CD14-positive monocyte (primary cell): ENCODE data around the gene GRID1. TPM values are rescaled to one million over a fixed set of nuclear protein-coding genes. Genes with fewer than 3 reads are reported as not detected.

Experiments used
- DNase-seq, 3 donors: peaks; one replicate each; pipeline ENCODE4 v3.0.0-alpha.2; 2011 to 2022
- H2AFZ ChIP-seq: 2 replicates; pipeline ENCODE4 v1.6.0; 2012; ENCODE audit warnings: mild to moderate bottlenecking, low read depth, low read length, inconsistent platforms; ENCODE audit not compliant: insufficient read depth, poor library complexity, severe bottlenecking
- H3K27ac ChIP-seq, 2 donors: 1 replicate in 1 of 2; 2 replicates in 1 of 2; pipeline ENCODE4 v1.5.1; 2012 to 2013; ENCODE audit warnings: low read length in 2 of 2, control low read depth in 1 of 2, inconsistent platforms in 1 of 2, low read depth in 1 of 2, mild to moderate bottlenecking in 1 of 2
- H3K27me3 ChIP-seq, 2 donors: one replicate each; pipeline versions ENCODE4 v1.6.0 to v1.6.1; 2011 to 2013; ENCODE audit warnings: low read length in 2 of 2; ENCODE audit not compliant: control insufficient read depth in 2 of 2, insufficient read depth in 2 of 2
- H3K36me3 ChIP-seq, 2 donors: replicated peaks in 1 of 2; 1 replicate in 1 of 2; 2 replicates in 1 of 2; pipeline versions ENCODE4 v1.5.1 to v1.6.1; 2012 to 2013; ENCODE audit warnings: low read length in 2 of 2, control low read depth in 1 of 2, inconsistent platforms in 1 of 2, mild to moderate bottlenecking in 1 of 2; ENCODE audit not compliant: insufficient read depth in 2 of 2, control insufficient read depth in 1 of 2
- H3K4me1 ChIP-seq, 2 donors: 1 replicate in 1 of 2; 2 replicates in 1 of 2; pipeline versions ENCODE4 v1.5.1 to v1.6.1; 2012 to 2013; ENCODE audit warnings: low read length in 2 of 2, control low read depth in 1 of 2, inconsistent platforms in 1 of 2, mild to moderate bottlenecking in 1 of 2, moderate library complexity in 1 of 2; ENCODE audit not compliant: insufficient read depth in 2 of 2, control insufficient read depth in 1 of 2
- H3K4me2 ChIP-seq: replicated peaks from 2 replicates; pipeline ENCODE3; 2012; ENCODE audit warnings: low read length, moderate library complexity, mild to moderate bottlenecking; ENCODE audit not compliant: poor library complexity, severe bottlenecking; ENCODE audit errors: extremely low read depth
- H3K4me3 ChIP-seq, 3 experiments: fragments of 200-600 bp in 1 of 3; sonication (generic) in 1 of 3; replicated peaks in 1 of 3; 1 replicate in 2 of 3; 2 replicates in 1 of 3; pipeline ENCODE4 v1.5.1; 2011 to 2013; ENCODE audit warnings: low read length in 3 of 3, mild to moderate bottlenecking in 3 of 3, control low read depth in 2 of 3, low read depth in 2 of 3, inconsistent platforms in 1 of 3, moderate library complexity in 1 of 3
- H3K79me2 ChIP-seq: 2 replicates; pipeline ENCODE4 v1.6.0; 2012; ENCODE audit warnings: mild to moderate bottlenecking, control low read depth, inconsistent platforms, low read length, moderate library complexity; ENCODE audit not compliant: insufficient read depth
- H3K9ac ChIP-seq: 2 replicates; pipeline ENCODE4 v1.6.0; 2017; ENCODE audit warnings: low read length, mild to moderate bottlenecking; ENCODE audit not compliant: insufficient read depth, poor library complexity, severe bottlenecking
- H3K9me3 ChIP-seq, 2 donors: replicated peaks in 1 of 2; 1 replicate in 1 of 2; 2 replicates in 1 of 2; pipeline versions ENCODE4 v1.5.1 to v1.6.1; 2012 to 2013; ENCODE audit warnings: low read length in 2 of 2, control low read depth in 1 of 2; ENCODE audit not compliant: control insufficient read depth in 1 of 2, insufficient read depth in 1 of 2
- H4K20me1 ChIP-seq: 2 replicates; pipeline ENCODE4 v1.6.0; 2012; ENCODE audit warnings: mild to moderate bottlenecking, low read length, control low read depth, moderate library complexity; ENCODE audit not compliant: insufficient read depth
- H3K27ac Mint-ChIP-seq, 7 donors: one replicate each; pipeline ENCODE4 v1.8.0; 2020; ENCODE audit warnings: mild to moderate bottlenecking in 7 of 7, mixed read lengths in 7 of 7, moderate library complexity in 6 of 7, inconsistent platforms in 2 of 7
- H3K27me3 Mint-ChIP-seq, 3 donors: one replicate each; pipeline ENCODE4 v1.8.0; 2021 to 2022; ENCODE audit warnings: low read depth in 3 of 3, mild to moderate bottlenecking in 3 of 3, mixed read lengths in 3 of 3, moderate library complexity in 3 of 3, inconsistent platforms in 1 of 3
- H3K36me3 Mint-ChIP-seq, 2 donors: one replicate each; pipeline ENCODE4 v1.8.0; 2020; ENCODE audit warnings: mixed read lengths in 2 of 2, inconsistent platforms in 1 of 2, mild to moderate bottlenecking in 1 of 2
- H3K4me1 Mint-ChIP-seq: one replicate; pipeline ENCODE4 v1.8.0; 2020; ENCODE audit warnings: mild to moderate bottlenecking, mixed read lengths
- H3K4me3 Mint-ChIP-seq, 2 donors: one replicate each; pipeline ENCODE4 v1.8.0; 2020; ENCODE audit warnings: mild to moderate bottlenecking in 2 of 2, mixed read lengths in 2 of 2, moderate library complexity in 1 of 2
- H3K9me3 Mint-ChIP-seq, 7 donors: one replicate each; pipeline ENCODE4 v1.8.0; 2020 to 2022; ENCODE audit warnings: mixed read lengths in 7 of 7, mild to moderate bottlenecking in 6 of 7, moderate library complexity in 6 of 7, inconsistent platforms in 2 of 7
- whole genome bisulfite sequencing: methylation state at CpG from one replicate; pipeline ENCODE4 v1.1.5; 2013; ENCODE audit warnings: missing lambda C conversion rate; ENCODE audit not compliant: insufficient coverage; 5-methylcytosine and 5-hydroxymethylcytosine counted together
- intact Hi-C, 2 donors: fragments of 100-400 bp; cut with micrococcal nuclease; formaldehyde crosslinking; loops; one replicate each; pipeline versions ENCODE4 v1.15.0 to v1.15.1; 2023
- polyA plus RNA-seq, 3 donors: library from polyadenylated mRNA; depleted of rRNA in 1 of 3; unstranded in 2 of 3; stranded (reverse) in 1 of 3; fragments of 300-500 nt in 2 of 3; fragments of >200 nt in 1 of 3; fragmentation: Illumina TruSeq in 2 of 3; gene quantifications; 1 replicate in 2 of 3; 2 replicates in 1 of 3; pipeline ENCODE4 v1.2.3, GENCODE V29; 2012 to 2021
- TF ChIP-seq, protein P1 (sequence below): fragments of 200-600 bp; IDR thresholded peaks from one replicate; pipeline ENCODE4 v1.8.0; 2022; ENCODE audit warnings: antibody characterized with exemption, mild to moderate bottlenecking

GRID1 gene
- polyA plus RNA-seq, 3 donors: not detected

GRCh38 chr10:86022906-86023305 is 343.7 kb downstream of the GRID1 start:
- H3K36me3 Mint-ChIP-seq: no peaks in the 10 kb centered on the region
- TF ChIP-seq, protein P1, sequence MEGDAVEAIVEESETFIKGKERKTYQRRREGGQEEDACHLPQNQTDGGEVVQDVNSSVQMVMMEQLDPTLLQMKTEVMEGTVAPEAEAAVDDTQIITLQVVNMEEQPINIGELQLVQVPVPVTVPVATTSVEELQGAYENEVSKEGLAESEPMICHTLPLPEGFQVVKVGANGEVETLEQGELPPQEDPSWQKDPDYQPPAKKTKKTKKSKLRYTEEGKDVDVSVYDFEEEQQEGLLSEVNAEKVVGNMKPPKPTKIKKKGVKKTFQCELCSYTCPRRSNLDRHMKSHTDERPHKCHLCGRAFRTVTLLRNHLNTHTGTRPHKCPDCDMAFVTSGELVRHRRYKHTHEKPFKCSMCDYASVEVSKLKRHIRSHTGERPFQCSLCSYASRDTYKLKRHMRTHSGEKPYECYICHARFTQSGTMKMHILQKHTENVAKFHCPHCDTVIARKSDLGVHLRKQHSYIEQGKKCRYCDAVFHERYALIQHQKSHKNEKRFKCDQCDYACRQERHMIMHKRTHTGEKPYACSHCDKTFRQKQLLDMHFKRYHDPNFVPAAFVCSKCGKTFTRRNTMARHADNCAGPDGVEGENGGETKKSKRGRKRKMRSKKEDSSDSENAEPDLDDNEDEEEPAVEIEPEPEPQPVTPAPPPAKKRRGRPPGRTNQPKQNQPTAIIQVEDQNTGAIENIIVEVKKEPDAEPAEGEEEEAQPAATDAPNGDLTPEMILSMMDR: no peak
- no peak overlapping the region for H3K4me2 ChIP-seq
- 96% methylated on average over 3 of the region's 4 CpGs for WGBS
- intact Hi-C loops: no loop called here
- H2AFZ ChIP-seq: no peak overlapping the region
- no peak overlapping the region for H3K4me3 ChIP-seq
- H3K36me3 ChIP-seq: no peaks in the 10 kb centered on the region
- no peaks in the 10 kb centered on the region for H4K20me1 ChIP-seq
- no peaks in the 10 kb centered on the region for H3K9me3 ChIP-seq
- no peak overlapping the region for H3K9ac ChIP-seq
- no peak overlapping the region for H3K27ac Mint-ChIP-seq
- no peaks in the 10 kb centered on the region for H3K79me2 ChIP-seq
- H3K4me1 Mint-ChIP-seq: no peaks in the 10 kb centered on the region
- H3K4me3 Mint-ChIP-seq: no peak overlapping the region
- DNase-seq: no peak
- H3K27ac ChIP-seq: no peak overlapping the region
- no peaks in the 10 kb centered on the region for H3K27me3 ChIP-seq
- H3K9me3 Mint-ChIP-seq: no peaks in the 10 kb centered on the region
- no peaks in the 10 kb centered on the region for H3K4me1 ChIP-seq
- H3K27me3 Mint-ChIP-seq: peaks cover 0 to 11% (median 7%) of the 10 kb centered on the region in 3 donors

DNA sequence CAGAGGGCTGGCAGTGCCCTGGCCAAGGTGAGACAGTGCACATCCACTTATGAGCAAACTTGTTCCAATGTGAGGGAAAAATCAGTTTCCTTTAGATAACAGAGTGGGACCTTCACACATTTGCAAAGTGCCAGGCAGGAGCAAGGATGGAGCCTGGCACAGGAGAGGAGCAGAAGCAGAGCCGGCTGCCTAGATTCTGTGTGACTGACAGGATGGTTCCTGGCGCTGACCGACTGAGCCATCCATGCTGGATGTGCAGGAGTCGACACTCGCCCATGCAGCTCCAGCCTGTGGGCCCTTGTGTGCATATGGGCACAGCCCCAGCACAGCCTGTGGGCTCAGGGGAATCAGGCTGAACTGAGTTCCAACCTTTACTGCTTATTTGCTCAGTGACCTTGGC is 346.5 kb downstream of the GRID1 start:
- TF ChIP-seq, protein P1: no peak
- Histone ChIP-seq H3K4me2 (no peak overlapping the region), H3K79me2 (no peaks in the 10 kb centered on the region), H3K27me3 (no peaks in the 10 kb centered on the region), H3K4me3 (no peak overlapping the region), H3K36me3 (no peaks in the 10 kb centered on the region), H3K27ac (no peak overlapping the region), H3K4me1 (no peaks in the 10 kb centered on the region), H3K9ac (no peak overlapping the region), H4K20me1 (no peaks in the 10 kb centered on the region), H2AFZ (no peak overlapping the region), H3K9me3 (no peaks in the 10 kb centered on the region)
- H3K4me3 Mint-ChIP-seq: no peak overlapping the region
- WGBS: 97% methylated on average over 5 of the region's 5 CpGs
- peaks cover 0 to 7% (median 7%) of the 10 kb centered on the region in 3 donors for H3K27me3 Mint-ChIP-seq
- H3K36me3 Mint-ChIP-seq: no peaks in the 10 kb centered on the region
- H3K27ac Mint-ChIP-seq: no peak overlapping the region
- H3K9me3 Mint-ChIP-seq: peaks cover 0 to 3% (median 0%) of the 10 kb centered on the region in 7 donors
- intact Hi-C loops: no loop called here
- no peaks in the 10 kb centered on the region for H3K4me1 Mint-ChIP-seq
- DNase-seq: no peak
